HG02610 (cell line): Measurements from ENCODE around the gene COL18A1.
"Not testable (repeated sequence)": the region's sequence is repeated elsewhere in the genome, so short reads cannot be mapped to it uniquely, and the experiment has no call there.

ENCODE experiments used
- ATAC-seq: cut with Tn5 transposase; IDR thresholded peaks from one replicate; pipeline ENCODE4 v1.9.1; 2021; ENCODE audit warnings: mild to moderate bottlenecking, moderate library complexity; ENCODE audit not compliant: unreplicated experiment

The COL18A1 gene

GRCh38 chr21:45404730-45405270, at the start of gene COL18A1:
Gene COL18A1, plus strand, starts transcription at chr21:45405165. Its CDS starts 66 bp downstream, at chr21:45405231.
- no peak for ATAC-seq

GRCh38 chr21:45355573-45355972, 49.4 kb upstream of the COL18A1 start:
- ATAC-seq = no peak

- no peak for ATAC-seq
Measured at GRCh38 chr21:45356251-45356650, 48.7 kb upstream of the COL18A1 start.

GRCh38 chr21:45356653-45357435, 48.1 kb upstream of the COL18A1 start:
- ATAC-seq = no peak

- no peak for ATAC-seq
Measured at GRCh38 chr21:45357436-45358260, 47.3 kb upstream of the COL18A1 start.

GRCh38 chr21:45358261-45358670, 46.7 kb upstream of the COL18A1 start:
- no peak for ATAC-seq

- ATAC-seq = no peak
Measured at GRCh38 chr21:45358711-45359310, 46.2 kb upstream of the COL18A1 start.

- ATAC-seq = no peak
Measured at GRCh38 chr21:45359451-45360217, 45.3 kb upstream of the COL18A1 start.

GRCh38 chr21:45361033-45361997, 43.6 kb upstream of the COL18A1 start:
- ATAC-seq = no peak

GRCh38 chr21:45362077-45362747, 42.8 kb upstream of the COL18A1 start:
- ATAC-seq = no peak

- ATAC-seq = no peak
Measured at GRCh38 chr21:45362748-45363145, 42.2 kb upstream of the COL18A1 start.

- not testable (repeated sequence) for ATAC-seq
Measured at GRCh38 chr21:45363272-45363671, 41.7 kb upstream of the COL18A1 start.

- ATAC-seq = no peak
Measured at GRCh38 chr21:45363921-45364467, 41.0 kb upstream of the COL18A1 start.

- no peak for ATAC-seq
Measured at GRCh38 chr21:45364468-45365185, 40.3 kb upstream of the COL18A1 start.

GRCh38 chr21:45365186-45365607, 39.8 kb upstream of the COL18A1 start:
- no peak for ATAC-seq

- no peak for ATAC-seq
Measured at GRCh38 chr21:45365608-45366241, 39.2 kb upstream of the COL18A1 start.

GRCh38 chr21:45366476-45366875, 38.5 kb upstream of the COL18A1 start:
- no peak for ATAC-seq
